NCI-H524 (cell line): ENCODE measurements around the gene UBE2A.

Experiments
- DNase-seq, 2 experiments: peaks; one replicate each; lab custom pipeline; 2025; lab: John Stamatoyannopoulos, UW

UBE2A gene

DNA sequence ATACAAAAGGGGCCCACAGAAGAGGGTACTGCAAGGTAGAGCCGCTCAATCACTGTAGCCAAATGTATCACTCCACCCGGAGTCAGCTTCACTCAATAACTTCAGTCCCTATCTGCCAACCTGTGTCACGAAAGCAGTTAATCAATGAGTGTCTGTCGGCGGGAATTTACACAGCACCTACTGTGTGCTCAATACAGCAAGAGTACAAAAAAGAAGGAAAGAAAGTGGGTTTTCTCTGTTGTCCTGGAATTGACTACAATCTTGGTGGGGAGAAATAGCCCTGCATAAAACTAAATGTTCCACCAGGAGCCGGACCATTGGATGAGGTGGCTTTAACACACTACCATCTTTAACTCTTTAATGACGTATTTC lies 32.6 kb downstream of the UBE2A start:
- no peak for DNase-seq

DNA sequence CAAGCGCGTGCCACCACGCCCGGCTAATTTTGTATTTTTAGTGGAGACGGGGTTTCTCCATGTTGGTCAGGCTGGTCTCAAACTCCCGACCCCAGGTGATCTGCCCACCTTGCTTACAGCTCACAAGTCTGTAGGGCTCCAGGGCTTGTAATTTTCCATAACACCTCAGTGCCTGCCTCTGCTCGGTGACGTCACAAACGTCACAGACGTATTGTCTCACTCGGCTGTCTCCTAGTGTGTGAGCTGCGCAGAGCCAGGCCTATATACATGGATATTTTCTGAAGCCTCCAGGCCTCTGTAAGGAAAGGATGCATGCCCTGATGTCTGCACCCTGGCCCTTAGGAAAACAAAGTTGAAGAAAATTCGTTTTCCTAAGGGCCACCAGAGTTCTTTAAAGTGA lies 40.4 kb downstream of the UBE2A start:
- no peak for DNase-seq

DNA sequence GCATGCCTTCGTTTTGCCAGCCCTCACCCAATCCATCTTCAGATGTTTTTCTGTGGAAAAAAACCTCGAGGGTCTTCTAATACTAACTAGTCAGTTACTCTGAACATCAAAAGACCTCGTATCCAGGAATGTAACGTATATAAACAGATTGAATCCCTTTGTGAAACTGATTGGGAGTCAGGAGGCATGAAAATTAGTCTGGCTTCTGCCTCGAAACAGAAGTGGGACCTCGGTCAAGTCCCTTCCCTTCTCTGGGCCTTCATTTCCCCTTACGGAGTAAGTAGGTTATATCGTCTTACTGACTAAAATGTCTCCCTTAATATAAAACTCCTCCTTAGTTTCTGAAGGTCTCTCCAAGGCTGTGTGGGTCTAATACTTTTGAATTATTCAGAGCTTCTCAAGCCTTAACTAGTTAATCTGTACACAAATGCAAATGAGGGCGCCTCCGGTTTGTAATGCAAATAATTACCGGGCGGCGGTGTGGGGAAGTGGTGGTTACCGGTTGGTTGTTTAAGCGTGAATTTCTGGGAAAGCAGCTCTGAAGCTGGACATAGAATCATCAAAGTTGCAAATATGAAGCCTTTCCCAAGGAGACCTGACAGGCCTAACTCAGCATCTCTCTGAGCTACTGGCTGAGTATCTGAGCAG lies 43.3 kb downstream of the UBE2A start:
- no peak for DNase-seq

DNA sequence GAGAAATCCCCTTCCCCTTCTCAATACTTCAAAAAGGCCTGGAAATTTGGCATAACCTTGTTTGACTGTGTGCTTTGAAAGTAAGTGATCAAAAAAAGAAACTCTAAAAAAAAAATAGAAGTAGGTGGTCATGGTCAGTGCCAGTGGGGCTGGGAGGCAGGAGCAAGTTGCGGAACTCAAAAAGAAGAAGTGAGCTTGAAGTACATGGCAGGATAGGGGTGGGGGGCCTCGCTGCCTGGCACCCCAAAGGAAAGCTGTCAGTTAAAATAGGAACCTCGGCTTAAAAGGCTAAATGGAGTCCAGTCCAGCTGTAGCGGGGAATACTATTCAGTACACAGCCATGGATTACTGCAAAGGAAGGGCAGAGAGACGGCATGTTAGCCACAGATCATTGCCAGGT lies 44.1 kb downstream of the UBE2A start:
- no peak for DNase-seq

DNA sequence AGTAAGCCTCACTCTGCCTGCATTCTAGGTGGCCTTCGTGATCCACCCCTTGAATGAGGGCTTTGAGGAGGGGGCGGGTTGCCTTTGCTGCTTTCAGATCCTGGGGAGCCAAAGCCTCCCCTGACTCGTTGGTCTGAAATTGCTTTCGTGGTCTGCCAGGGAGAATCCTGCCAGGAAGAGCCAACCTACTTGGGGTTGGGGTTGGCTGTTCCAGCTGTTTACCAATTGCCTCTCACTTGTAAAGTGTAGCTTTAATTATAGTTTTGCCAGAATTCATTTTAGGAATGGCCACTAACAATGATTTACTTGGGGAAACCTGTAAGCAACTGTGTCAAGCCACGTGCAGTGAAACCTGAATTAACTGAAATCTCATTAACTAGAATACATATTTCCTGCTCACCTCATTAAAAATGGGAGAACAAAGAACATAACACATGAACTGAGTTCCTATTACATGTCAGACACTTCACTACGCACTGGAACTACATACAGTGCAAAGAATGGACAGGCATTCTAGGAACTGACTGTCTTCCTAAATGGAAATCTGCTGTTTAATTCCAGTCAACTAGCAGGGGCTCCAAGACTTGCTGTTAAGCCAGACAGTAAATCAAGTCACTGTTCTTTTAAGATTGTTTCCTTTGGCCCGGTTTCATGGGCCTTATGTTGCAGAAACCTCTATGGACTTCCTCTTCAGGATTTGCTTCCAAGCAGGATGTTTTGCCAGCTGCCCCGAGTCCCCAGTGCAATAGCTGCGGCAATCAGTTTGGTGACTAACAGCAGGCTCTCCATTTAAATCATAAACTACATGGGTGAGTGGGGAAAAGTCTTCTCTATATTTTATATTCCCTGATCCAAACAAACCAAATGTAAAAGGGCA lies 48.2 kb downstream of the UBE2A start:
- DNase-seq: no peak

DNA sequence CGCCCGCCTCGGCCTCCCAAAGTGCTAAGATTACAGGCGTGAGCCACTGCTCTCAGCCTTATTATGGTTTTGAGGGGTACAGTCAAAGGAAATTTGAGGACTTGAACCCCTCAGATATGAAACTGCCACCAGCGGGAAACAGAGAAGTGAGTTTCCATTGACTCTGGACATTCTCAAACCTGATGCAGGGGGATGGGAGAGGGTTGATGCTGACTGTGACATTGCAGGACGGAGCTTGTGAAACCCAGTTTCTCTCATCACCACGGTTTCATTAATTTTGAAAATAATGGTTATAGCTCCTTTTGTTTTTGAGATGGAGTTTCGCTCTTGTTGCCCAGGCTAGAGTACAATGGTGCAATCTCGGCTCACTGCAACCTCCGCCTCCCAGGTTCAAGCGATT lies 50.1 kb downstream of the UBE2A start:
- DNase-seq: no peak

DNA sequence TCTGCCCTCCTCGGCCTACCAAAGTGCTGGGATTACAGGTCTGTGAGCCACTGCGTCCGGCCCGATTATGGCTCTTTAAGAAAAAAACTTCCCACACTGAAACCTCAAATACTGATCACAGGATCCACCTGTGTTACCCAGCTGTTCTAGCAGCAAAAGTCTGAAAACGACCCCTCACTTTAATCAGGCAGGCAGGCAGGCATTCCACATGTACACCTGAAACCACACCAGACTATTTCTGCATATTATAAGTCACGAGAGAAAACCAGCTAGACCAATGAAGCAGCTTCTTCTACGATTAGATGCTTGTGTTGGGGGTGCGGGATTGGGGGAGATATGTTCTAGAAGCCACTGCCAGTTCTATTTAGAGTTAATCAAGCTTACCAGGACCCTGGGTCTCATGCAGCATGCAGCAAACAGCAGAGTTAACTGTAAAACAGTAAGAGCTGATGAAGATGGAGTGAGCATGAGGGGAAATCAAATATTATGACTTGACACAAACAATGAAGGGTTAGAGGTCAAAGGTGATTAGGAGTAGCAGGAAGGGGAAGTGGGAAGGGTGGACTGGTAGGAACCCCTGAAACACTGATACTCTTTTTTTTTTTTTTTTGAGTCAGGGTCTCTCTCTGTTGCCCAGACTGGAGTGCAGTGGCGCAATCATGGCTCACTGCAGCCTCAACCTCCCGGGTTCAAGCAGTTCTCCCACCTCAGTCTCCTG lies 50.7 kb downstream of the UBE2A start:
- DNase-seq: no peak

DNA sequence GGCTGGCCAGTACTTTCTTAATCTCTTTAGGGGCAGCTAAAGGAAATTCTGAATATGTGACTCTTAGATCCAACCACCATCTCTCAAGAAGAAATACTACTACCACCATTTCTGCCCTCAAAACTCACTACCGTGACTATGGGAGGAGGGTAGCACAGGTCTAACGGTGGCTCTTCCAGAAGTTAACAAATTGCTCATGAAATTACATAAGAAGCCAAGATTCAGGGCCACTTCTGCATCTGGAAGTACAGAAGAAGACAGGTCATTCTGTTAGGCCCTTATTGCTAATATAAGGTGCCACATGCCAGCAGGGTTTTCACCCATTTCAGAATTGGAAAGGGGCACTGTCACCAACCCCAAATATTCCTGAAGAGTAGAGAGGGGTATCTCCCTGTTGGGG lies 51.5 kb downstream of the UBE2A start:
- DNase-seq: no peak
